Measurements from ENCODE around the gene ADGRD1.

ADGRD1 gene

DNA sequence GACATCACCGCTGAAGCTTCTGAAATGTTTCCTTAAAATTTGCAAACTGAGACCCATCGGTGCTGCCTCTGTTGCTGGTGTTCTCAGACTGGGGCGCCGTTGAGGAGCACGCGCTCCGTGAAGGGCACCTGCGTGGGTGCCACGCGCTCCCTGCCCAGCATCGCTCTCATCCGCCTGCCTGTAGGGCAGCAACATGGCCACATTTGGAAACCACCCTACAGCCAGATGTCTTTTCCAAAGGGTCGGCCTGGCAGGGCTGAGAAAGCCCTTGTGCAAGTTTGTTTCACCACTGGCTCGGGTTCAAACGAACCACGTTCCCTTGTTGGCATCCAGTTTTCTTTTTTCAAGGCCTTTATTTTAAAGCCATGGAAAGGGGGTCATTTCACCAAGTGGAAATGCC, 13.9 kb downstream of the ADGRD1 start:
- DNase-seq: no peak

DNA sequence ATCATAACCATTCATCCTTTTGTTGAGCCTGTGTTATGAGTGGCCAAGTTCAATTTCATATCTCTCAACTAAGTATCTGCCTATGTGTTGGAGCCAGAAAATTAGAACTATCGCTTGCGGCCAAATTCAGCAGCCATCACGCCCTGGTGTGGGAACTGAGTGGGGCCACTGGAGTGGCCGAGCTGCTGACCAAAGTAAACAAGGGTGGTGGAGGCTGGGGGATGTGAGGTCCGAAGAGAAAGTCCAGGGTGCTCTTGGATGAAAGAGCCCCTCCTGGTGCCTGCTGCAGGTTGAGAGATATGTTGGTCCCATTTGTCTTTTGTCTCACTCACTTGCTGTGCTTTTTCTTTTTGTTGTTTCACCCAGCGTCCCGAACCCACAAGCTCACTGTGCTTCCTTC, 14.9 kb downstream of the ADGRD1 start:
- DNase-seq: no peak

DNA sequence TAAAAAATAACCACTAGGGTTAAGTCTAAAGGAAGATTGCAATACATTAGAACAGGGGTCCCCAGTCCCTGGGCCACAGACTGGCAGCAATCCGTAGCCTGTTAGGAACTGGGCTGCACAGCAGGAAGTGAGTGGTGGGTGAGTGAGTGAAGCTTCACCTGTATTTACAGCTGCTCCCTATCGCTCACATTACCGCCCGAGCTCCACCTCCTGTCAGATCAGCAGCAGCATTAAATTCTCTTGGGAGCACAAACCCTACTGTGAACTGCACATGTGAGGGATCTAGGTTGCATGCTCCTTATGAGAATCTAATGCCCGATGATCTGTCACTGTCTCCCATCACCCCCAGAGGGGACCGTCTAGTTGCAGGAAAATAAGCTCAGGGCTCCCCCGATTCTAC, 15.5 kb downstream of the ADGRD1 start:
- no peak for DNase-seq

DNA sequence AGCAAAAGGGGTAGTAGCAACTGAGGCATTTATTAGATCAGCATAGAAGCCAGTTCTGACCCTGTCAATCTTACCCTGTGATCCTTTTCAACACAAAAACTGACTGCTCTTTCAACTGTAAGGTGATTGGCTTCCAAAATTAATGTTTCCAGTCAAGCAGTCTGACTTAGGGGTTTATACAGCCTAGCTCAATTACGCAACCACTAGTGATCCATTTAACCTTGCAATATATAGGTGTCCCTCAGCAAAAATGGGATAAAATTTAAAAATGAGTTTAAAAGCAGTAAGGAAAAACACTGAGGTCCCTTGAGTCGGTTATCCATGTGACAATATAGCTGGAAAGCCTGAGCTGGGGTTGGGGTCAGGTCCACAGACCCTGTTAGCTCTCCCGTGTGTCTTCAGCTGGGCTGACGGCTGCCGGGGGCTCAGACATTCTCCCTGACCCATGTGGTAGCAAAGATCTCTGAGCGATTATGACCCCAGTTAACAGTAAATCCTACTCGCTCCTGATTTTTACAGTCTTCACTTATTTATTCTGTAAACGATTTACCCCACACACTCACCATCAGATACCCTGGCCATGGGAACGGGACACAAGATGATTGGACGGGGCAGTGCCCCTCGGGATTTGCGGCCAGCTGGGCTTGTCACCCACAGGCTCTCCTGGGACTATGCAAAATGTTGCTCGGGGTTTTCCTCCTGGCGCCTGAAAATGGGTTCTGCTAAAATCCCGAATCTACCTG, 16.6 kb downstream of the ADGRD1 start:
- no peak for DNase-seq

DNA sequence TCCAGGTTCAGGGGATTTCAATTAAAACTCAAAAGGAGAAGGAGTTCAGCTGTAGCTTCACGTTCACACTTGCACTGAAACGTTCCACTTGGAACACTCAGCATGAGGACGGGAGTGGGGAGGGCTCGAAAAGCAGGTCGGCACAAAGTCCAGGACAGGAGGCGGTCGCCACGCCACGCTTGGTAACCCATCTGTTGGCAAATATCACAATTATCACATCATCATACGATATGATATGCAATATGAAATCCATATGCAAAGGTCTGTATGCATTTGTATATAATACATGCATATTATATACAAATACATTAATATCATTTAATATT, 17.2 kb downstream of the ADGRD1 start:
- peak; percentile 6 for DNase-seq

DNA sequence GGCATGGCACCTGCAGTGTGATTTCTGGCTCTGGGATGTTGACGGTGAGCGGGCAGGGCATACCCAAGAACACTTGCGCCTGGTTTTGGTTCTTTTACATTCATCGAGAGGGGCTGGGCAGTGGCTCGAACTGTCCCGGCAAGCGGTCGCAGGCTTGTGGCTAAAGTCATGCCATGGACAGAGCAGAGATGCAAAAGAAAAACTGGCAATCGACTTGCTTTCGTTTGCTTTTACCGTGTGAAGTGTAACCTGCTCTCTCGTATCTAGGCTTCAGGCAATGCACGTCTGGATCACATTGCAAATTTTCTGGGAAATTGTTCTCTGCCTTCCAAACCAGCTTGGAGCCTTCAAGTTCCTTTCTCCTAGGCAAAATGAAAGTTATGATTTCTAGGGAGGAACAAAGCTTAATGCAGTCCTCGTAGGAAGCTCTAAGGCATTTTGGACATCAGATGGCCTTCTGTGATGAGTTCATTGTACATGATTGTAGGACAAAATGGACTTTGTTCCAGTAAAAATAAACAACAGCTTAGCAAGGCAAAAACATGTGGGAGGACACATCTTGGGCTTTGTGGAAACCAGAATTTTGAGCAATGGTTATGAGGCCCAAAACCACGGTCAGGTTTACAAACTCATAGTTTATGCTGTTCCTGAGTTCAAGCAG, 18.3 kb downstream of the ADGRD1 start:
- DNase-seq: peak; percentile 9

DNA sequence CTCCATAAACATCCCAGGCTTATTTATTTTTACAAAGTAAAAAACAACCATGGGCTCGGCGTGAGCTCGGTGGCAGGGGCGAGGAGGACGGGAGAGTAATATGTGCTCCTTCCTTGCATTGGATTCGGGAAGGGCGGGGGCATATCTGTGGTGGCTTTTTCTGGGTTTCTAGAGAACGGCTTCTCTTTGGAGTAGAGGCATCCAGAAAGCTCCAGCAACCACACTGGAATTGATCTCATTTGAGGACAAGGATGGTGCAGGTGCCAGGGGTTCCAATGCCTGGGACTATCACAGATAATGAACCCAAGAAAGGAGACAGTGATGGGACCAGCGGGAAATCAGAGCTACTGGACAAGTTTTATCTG, 18.9 kb downstream of the ADGRD1 start:
- no peak for DNase-seq

DNA sequence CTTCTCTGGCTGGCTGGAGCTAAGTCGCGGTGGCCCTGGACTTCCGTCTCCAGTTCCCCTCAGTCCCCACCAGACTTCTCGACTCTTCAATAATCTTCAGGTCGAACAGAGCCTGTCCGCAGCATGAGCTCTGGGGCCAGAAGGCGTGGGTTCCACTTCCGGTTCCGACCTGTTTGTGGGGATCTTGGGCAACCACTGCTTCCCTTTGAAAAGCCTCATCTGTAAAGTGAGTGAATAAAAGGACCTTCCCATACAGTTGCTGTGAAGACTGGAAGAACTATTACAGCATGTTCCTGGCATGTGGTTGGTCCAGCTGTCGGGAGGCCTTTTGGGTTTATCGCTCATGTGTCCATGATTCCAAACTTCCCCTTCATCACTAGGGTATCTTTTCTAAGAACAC, 19.4 kb downstream of the ADGRD1 start:
- peak; percentile 20 for DNase-seq

DNA sequence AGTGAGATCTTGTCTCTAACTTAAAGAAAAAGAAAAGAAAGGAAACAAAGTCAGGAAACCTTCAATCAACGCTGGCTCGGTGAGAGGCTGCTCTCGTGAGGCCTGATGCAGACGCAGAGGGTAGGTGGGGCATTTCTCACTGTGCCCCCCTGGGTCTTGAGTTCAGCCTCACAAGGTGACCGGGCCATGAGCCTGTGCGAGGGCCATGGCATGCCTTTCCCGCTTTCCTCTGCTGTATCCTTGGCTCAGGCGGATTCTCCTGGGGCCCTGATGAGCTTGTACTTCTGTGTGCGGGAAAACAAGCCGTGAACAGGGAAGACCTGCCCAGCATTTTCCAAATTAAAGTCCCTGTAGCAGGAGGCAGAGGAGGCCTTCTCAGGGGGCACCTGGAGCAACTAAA, 20.2 kb downstream of the ADGRD1 start:
- peak; percentile 16 for DNase-seq

DNA sequence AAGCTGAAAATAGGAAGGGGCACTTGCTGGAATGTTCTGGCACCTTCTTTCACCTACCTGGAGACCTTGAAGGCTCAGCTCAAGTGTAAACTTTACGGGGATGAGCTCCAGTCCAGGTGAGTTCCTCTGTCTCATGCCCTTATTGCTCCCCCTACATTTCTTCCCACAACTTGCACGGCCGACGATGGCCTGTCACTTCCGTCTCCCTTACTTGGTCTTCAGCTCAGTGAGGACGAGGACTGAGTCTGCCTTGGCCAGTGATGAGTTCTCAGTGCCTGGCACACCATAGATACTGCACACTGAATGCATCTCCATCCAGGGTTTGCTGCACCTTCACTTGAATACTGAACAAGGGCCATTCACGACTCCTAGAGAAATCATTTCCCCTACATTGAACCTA, 21.4 kb downstream of the ADGRD1 start:
- peak; percentile 11 for DNase-seq

DNA sequence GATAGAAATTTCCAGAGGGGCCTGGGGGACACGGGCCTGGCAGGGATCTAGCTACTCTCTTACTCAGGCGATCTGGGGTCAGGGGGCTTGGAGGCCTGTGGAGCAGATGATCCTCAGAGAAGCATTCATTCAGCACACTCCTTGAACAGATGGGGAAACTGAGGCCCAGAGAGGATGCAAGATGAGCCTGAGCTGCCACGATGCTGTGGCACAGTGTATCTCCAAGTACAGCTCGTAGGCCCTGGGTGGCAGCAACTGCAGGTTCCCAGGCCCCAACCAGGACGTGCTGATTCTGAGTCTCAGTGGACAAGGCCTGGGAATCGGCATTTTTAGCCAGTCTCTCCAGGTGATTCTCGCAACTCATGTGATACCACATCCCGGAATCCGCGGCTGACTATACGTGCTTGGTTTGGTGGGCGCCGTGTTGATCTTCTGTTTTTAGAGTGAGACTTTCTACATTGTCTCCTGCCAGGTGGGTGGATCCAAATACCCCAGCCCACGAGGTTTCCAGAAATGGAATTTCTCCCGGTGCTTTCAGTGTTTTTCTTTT, 22.5 kb downstream of the ADGRD1 start:
- peak; percentile 15 for DNase-seq

DNA sequence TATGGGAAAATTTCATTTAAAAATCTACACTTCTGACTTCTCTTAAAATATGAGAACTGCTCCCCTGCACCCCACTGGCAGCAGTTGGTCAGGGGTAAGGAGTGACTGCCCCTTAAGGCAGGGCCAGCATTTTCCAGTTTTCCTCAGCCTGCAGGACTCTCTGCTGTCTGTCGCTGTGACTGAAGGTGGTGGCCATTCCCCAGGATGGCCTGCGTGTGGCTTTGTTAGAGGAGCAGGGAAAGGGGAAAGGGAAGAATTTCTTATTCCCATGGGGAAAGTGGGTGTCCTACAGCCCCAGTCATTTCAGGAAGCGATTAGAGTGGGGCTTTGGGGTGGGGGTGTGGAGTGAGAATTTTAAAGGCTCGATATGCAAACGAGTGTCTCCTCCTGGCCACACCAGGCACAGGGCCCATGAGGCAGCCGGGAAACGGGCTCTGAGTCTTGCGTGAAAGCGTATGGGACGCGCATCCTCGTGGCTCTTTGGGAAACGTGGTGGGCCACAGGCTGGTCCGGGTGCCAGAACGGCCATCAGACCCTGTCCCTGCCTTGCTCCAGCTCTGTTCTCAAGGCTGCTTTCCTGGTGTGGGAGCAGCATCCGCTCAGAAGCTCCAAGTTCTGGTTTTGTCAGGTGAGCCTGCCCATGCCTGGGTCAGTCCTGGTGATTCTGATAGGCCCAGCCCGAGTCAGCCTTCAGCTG, 23.5 kb downstream of the ADGRD1 start:
- DNase-seq: no peak

DNA sequence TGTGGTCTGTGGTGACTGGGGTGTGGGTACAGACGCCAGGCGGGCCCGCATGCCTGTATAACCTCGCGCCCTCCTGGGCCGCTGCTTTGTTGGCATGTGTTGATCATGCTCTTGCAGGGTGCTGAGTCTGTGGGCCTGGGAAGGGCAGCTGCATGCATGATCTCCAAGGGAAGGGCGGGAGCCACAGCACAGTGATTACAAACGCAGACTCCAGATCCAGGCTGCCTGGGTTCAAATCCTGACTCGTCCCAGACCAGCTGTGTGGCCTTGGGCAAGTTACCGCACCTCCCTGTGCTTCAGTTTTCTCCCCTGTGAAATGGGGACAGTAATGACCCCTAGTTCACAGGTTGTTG, 24.0 kb downstream of the ADGRD1 start:
- DNase-seq: no peak

DNA sequence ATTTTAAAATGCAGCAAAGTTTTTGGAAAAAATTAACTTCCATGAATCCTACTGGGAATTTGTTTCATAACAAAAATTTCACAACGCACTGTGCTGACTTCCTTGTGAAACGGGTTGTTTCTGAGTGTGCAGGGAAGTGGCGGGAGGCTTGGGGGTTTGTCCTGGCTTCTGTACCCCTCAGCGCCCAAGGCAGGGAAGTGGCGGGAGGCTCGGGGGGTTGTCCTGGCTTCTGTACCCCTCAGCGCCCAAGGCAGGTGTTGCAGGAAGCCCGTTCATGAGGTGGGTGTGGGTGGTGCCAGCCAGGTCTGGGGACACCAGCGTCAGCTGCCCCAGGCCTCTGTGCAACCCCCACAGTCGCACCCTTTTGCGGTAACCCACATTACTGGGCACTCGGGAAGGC, 25.1 kb downstream of the ADGRD1 start:
- no peak for DNase-seq

DNA sequence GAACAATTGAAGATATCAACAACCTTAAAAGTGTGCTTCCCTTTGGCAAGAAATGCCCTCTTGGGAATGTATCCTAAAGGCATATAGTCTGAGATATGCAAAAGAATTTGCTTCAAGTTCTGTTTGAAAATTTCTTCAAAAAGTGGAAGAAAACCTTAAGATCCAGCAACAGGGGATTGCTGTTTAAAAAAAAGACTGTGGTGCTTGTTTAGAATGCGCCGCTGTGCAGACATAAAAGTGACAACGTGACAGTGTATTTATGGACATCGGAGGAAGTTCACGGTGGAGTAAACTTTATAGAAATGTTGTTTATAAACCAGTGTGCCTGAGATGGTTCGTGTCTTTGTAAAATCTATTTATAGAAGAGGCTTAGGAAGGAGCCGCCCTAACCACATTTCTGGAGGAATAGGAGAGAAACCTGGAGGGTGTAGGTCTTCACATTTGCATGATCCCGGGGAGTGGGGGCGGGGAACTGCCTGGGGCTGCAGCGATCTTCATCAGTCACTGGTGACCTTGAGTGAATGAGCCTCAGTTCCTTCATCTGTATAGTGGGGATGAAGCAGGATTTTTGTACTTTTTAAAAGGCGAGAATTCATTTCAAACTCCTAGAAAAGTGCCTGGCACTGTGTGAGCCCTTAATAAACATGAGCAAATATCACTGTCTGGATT, 27.5 kb downstream of the ADGRD1 start:
- no peak for DNase-seq

DNA sequence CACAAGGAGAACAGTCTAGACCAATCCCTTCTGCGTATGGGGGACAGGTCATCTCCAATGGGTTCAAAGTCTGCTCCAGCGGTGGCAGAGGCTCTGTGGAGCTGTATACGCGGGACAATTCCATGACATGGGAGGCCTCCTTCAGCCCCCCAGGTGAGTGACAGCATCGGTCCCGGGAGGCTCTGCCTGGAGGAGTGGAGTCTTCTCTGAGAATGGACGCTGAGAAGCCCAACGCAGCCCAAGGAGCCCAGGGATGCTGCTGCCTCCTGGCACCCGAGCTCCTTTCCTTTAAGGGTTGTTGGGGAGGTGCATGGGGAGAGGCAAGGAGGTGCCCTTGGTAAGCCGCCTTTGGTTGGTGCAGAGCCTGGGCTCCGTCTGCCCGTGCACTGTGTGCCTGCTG, 28.2 kb downstream of the ADGRD1 start:
- DNase-seq: no peak

DNA sequence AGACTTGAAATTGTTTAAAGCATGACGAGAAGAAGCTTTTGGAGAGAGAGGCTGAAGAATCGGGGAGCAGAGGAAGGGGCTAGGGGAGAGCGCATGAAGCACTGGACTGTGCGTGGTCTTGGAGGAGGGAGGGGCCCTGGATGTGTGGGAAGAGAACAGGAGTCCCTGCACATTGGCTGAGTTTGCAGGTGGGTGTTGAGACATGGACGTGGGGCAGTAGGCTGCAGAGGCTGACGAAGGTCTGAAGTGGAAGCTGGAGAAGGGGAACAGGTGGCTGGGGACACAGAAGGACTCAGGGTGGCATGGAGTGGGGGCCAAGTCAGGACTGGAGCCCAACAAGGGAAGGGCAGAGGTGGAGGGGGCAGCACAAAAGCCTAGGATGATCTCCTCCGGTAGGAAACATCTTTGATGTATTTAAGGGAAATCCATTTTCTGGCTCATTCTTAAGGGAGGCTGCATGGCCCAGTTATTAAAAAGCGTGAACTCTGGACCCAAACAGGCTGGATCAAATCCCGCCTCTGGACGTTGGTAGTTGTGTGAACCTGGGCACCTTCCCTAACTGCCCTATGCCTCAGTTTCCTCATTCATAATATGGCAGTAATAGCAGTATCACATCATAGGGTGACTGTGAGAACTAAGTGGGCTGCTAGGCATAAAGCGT, 29.0 kb downstream of the ADGRD1 start:
- peak; percentile 4 for DNase-seq

DNA sequence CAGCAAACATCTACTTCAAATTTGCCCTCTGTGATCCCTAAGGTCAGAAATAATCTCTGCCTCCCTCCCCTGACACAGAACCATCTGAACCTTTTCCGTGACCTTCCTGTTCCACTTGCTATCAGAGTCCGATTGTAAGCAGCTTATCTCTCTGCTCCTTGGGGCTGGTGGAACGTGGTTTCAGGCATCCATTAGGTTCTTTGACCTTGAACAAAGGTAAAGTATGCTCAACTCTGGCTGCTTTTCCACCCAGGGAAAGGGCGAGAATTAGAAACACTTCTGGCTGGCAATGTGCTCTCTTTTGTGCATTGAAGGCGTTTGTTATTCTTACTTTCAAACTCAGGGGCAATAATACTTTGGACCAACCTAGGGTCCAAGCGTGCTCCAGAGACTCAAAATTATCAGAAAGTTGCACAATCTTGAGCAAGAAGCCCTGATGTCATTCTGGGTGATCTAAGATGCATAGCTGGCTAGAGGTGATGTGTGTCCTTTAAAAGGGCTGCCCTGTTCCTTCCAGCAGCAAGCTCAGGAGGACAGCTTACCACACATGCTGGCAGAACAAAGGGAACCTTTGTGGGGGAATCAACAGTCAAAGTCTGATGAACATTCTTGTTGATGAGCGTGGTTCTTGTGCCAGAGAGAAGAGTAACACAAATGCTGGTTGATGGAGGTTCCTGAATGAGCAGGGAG, 29.8 kb downstream of the ADGRD1 start:
- DNase-seq: peak; percentile 7

DNA sequence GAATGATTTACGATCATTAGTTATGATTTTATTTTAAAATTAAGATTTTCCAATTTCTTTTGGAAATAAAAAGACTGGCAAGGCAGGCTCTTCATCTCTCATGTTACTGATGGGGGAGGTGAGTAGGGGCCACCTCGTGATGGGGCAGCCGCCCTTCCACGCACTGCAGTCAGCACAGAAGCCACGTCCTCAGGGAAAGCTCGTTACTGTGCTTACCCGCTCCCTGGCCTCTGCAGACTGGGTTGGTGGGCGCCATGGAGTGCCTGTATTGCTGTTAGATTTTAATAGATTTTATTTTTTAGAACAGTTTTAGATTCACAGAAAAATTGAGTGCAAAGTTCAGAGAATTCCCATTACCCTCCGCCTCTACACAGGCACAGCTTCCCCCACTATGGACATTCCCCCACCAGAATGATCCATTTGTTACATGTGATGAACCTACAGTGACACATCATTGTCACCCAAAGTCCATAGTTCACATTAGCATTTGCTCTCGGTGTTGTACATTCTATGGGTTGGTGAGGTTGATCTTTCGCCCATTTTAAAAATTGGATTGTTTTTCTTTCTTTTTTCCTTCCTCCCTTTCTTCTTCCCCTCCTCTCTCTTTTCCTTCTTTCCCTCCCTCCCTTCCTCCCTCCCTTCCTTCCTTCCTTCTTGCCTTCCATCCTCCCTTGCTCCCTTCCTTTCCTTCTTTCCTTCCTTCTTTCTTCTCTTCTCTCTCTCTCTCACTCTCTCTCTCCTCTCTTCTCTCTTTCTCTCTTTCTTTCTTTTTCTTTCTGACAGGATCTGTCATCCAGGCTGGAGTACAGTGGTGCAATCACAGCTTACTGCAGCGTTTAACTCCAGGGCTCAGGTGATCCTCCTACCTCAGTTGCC, 30.7 kb downstream of the ADGRD1 start:
- no peak for DNase-seq

DNA sequence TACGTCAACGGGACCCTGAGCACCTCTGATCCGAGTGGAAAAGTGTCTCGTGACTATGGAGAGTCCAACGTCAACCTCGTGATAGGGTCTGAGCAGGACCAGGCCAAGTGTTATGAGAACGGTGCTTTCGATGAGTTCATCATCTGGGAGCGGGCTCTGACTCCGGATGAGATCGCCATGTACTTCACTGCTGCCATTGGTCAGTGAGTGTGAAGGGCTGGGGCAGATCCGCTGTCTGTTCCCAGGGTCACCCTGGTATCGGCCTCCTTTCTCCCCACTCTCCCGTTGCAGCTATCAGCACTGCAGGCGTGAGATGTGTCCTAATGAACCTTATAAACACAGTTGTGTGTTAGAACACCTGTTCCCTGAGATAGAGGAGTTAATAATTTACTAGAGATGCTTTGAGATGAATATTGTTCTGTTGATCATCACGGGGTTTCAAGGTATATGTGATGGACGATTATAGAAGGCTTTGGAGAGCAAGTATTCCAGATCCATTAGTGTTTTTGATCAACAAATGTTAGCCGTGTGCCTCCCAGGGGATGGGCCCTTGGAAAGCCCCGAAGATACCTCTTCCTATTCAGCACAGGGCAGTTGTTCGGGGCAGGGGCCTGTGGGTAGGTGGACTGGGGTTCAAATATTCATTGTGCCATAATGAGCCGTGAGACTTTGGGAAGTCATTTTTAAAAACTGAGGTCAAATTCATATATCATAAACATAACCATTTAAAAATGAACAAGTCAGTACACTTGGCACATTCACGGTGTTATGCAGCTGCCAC, 33.6 kb downstream of the ADGRD1 start:
- DNase-seq: peak; percentile 3

DNA sequence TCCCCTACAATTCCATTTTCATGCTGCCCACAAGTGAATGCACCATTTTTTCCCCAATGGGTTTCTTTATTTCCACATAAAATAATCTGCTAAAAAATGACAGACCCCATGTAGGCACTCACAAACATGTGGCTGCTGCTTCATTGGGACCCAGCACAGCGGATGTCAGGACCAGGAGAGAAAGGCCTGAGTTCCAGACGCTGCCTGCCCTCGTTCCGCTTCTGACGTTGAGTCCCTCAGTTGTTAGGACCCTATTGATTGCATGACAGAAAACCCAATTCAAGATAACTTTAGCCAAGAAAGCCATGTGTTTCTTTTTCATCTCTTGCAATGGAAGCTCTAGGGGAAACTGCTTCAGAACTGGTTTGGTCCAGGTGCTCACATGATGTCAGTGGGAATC, 34.6 kb downstream of the ADGRD1 start:
- no peak for DNase-seq

Measured in right hindlimb (tissue), 1 donor.